Neural cell (in vitro differentiated cells): ENCODE data around the gene UBR2. TPM values are rescaled to one million over a fixed set of nuclear protein-coding genes. Genes with fewer than 3 reads are reported as not detected.
"Not testable (repeated sequence)": the region's sequence is repeated elsewhere in the genome, so short reads cannot be mapped to it uniquely, and the experiment has no call there.

Source experiments
- H2AFZ ChIP-seq: fragments of 200-600, 300-800 bp; sonication (generic), shearing (Covaris generic); 2 replicates; pipeline ENCODE4 v1.6.0; 2014; ENCODE audit warnings: low read depth, mild to moderate bottlenecking, antibody characterized with exemption, low read length, moderate library complexity
- H3F3A ChIP-seq: fragments of 200-600 bp; shearing (Covaris generic); 2 replicates; pipeline ENCODE4 v1.6.1; 2016; ENCODE audit warnings: mild to moderate bottlenecking, moderate library complexity, mixed read lengths, antibody characterized with exemption, low read length; ENCODE audit not compliant: insufficient read depth, poor library complexity, severe bottlenecking
- H3K27ac ChIP-seq: fragments of 200-600, 300-800 bp; sonication (generic), shearing (Covaris generic); 2 replicates; pipeline ENCODE4 v1.5.1; 2014; ENCODE audit warnings: mild to moderate bottlenecking, low read length, moderate library complexity
- H3K27me3 ChIP-seq: fragments of 300-800, 200-600 bp; sonication (generic), shearing (Covaris generic); 2 replicates; pipeline ENCODE4 v1.6.0; 2014; ENCODE audit warnings: mild to moderate bottlenecking, low read depth, low read length, moderate library complexity; ENCODE audit not compliant: insufficient read depth
- H3K36me3 ChIP-seq: fragments of 300-800, 200-600 bp; sonication (generic), shearing (Covaris generic); 2 replicates; pipeline ENCODE4 v1.5.1; 2014; ENCODE audit warnings: mild to moderate bottlenecking, antibody characterized with exemption, low read length, moderate library complexity; ENCODE audit not compliant: insufficient read depth
- H3K4me2 ChIP-seq: fragments of 300-800, 200-600 bp; sonication (generic), shearing (Covaris generic); 2 replicates; pipeline ENCODE4 v1.6.0; 2014; ENCODE audit warnings: mild to moderate bottlenecking, low read length
- H3K4me3 ChIP-seq: fragments of 300-800, 200-600 bp; sonication (generic), shearing (Covaris generic); 2 replicates; pipeline ENCODE4 v1.5.1; 2014; ENCODE audit warnings: mild to moderate bottlenecking, low read length, moderate library complexity
- H3K79me2 ChIP-seq: fragments of 200-600 bp; shearing (Covaris generic); replicated peaks from 2 replicates; pipeline ENCODE4 v1.6.0; 2014; ENCODE audit warnings: mild to moderate bottlenecking, low read length, moderate library complexity; ENCODE audit not compliant: insufficient read depth
- H3K9ac ChIP-seq: fragments of 300-800, 200-600 bp; sonication (generic), shearing (Covaris generic); 2 replicates; pipeline ENCODE4 v1.6.1; 2016; ENCODE audit warnings: mild to moderate bottlenecking, low read length, mixed read lengths
- H3K9me2 ChIP-seq: fragments of 200-600 bp; shearing (Covaris generic); 2 replicates; pipeline ENCODE4 v1.6.1; 2016; ENCODE audit warnings: mild to moderate bottlenecking, low read length, mixed read lengths; ENCODE audit not compliant: insufficient read depth
- H3K9me3 ChIP-seq: fragments of 200-600, 300-800 bp; sonication (generic), shearing (Covaris generic); 2 replicates; pipeline ENCODE4 v1.6.1; 2016; ENCODE audit warnings: mild to moderate bottlenecking, mixed run types, low read length, moderate library complexity, mixed read lengths
- H4K20me1 ChIP-seq: fragments of 200-600 bp; shearing (Covaris generic); 2 replicates; pipeline ENCODE4 v1.6.1; 2016; ENCODE audit warnings: mild to moderate bottlenecking, mixed run types; ENCODE audit not compliant: insufficient read depth
- CTCF ChIP-seq: fragments of 450-650 bp; IDR thresholded peaks from 2 replicates; pipeline ENCODE4 v1.5.1; 2014; ENCODE audit warnings: antibody characterized with exemption, mild to moderate bottlenecking, moderate library complexity; ENCODE audit not compliant: poor library complexity, severe bottlenecking
- EP300 ChIP-seq: fragments of 450-650 bp; conservative IDR thresholded peaks from 2 replicates; pipeline ENCODE4 v1.6.1; 2014; ENCODE audit warnings: antibody characterized with exemption, mild to moderate bottlenecking, moderate library complexity; ENCODE audit not compliant: poor library complexity, severe bottlenecking
- EZH2 ChIP-seq: fragments of 200-600, 300-800 bp; shearing (Covaris generic), sonication (generic); IDR thresholded peaks from 2 replicates; pipeline ENCODE4 v1.6.1; 2014; ENCODE audit warnings: antibody characterized with exemption, low read length, borderline replicate concordance, mild to moderate bottlenecking; ENCODE audit not compliant: insufficient read depth, poor library complexity, severe bottlenecking
- MXI1 ChIP-seq: fragments of 450-650 bp; conservative IDR thresholded peaks from 2 replicates; pipeline ENCODE4 v1.6.1; 2014; ENCODE audit warnings: antibody characterized with exemption, mild to moderate bottlenecking; ENCODE audit not compliant: poor library complexity, severe bottlenecking
- POLR2AphosphoS5 ChIP-seq: IDR thresholded peaks from 2 replicates; pipeline ENCODE4 v1.6.1; 2012
- RAD21 ChIP-seq: fragments of 450-650 bp; conservative IDR thresholded peaks from 2 replicates; pipeline ENCODE4 v1.6.1; 2014; ENCODE audit warnings: antibody characterized with exemption, mild to moderate bottlenecking, moderate library complexity
- REST ChIP-seq: IDR thresholded peaks from 2 replicates; pipeline ENCODE4 v1.6.1; 2012; ENCODE audit warnings: borderline replicate concordance
- SMC3 ChIP-seq: fragments of 450-650 bp; conservative IDR thresholded peaks from 2 replicates; pipeline ENCODE4 v1.6.1; 2014; ENCODE audit warnings: antibody characterized with exemption, mild to moderate bottlenecking, moderate library complexity; ENCODE audit not compliant: poor library complexity
- TAF1 ChIP-seq: IDR thresholded peaks from 2 replicates; pipeline ENCODE4 v1.6.1; 2012; ENCODE audit warnings: low read depth
- polyA plus RNA-seq: library from polyadenylated mRNA; depleted of rRNA; stranded (reverse); fragments of >200 nt; gene quantifications from 2 replicates; pipeline ENCODE4 v1.2.3, GENCODE V29; 2014

UBR2 gene
- polyA plus RNA-seq, 1 donor from 2014 or later = 24.4 TPM

- TF ChIP-seq MXI1 (no peak), RAD21 (no peak), EZH2 (no peak), REST (no peak), EP300 (no peak), POLR2AphosphoS5 (no peak), TAF1 (no peak), SMC3 (no peak), CTCF (no peak)
- no peaks in the 10 kb centered on the region for H4K20me1 ChIP-seq
- H3K9me3 ChIP-seq = no peaks in the 10 kb centered on the region
- no peak overlapping the region for H3K9ac ChIP-seq
- no peaks in the 10 kb centered on the region for H3K9me2 ChIP-seq
- H3K4me2 ChIP-seq = no peak overlapping the region
- H3K79me2 ChIP-seq = no peaks in the 10 kb centered on the region
- no peaks in the 10 kb centered on the region for H3K27me3 ChIP-seq
- H3K36me3 ChIP-seq = no peaks in the 10 kb centered on the region
- H3K27ac ChIP-seq = no peak overlapping the region
- no peak overlapping the region for H2AFZ ChIP-seq
- H3F3A ChIP-seq = no peaks in the 10 kb centered on the region
- H3K4me3 ChIP-seq = no peak overlapping the region
Measured at GRCh38 chr6:42555477-42556457, 8.1 kb upstream of the UBR2 start.

GRCh38 chr6:42556462-42556861 lies 7.4 kb upstream of the UBR2 start:
- H3F3A ChIP-seq = no peaks in the 10 kb centered on the region
- H3K9ac ChIP-seq = no peak overlapping the region
- H4K20me1 ChIP-seq = no peaks in the 10 kb centered on the region
- TF ChIP-seq RAD21 = no peak
- TF ChIP-seq MXI1 = no peak
- TF ChIP-seq EP300 = no peak
- no peak for TF ChIP-seq CTCF
- no peak for TF ChIP-seq REST
- no peak for TF ChIP-seq TAF1
- TF ChIP-seq EZH2 = no peak
- no peak for TF ChIP-seq POLR2AphosphoS5
- no peak for TF ChIP-seq SMC3
- H3K4me2 ChIP-seq = no peak overlapping the region
- no peak overlapping the region for H2AFZ ChIP-seq
- no peak overlapping the region for H3K27ac ChIP-seq
- no peaks in the 10 kb centered on the region for H3K9me3 ChIP-seq
- no peaks in the 10 kb centered on the region for H3K27me3 ChIP-seq
- no peaks in the 10 kb centered on the region for H3K36me3 ChIP-seq
- no peaks in the 10 kb centered on the region for H3K9me2 ChIP-seq
- no peak overlapping the region for H3K4me3 ChIP-seq
- no peaks in the 10 kb centered on the region for H3K79me2 ChIP-seq

- not testable (repeated sequence) for H3K79me2 ChIP-seq, H3K4me3 ChIP-seq
Measured at GRCh38 chr6:42559276-42559675, 4.6 kb upstream of the UBR2 start.

More at GRCh38 chr6:42559276-42559675, 4.6 kb upstream of the UBR2 start:
- H2AFZ ChIP-seq, H3K27me3 ChIP-seq, H3K9ac ChIP-seq, H3F3A ChIP-seq, H3K36me3 ChIP-seq, H3K9me3 ChIP-seq, H3K9me2 ChIP-seq, H3K4me2 ChIP-seq, H4K20me1 ChIP-seq, H3K27ac ChIP-seq: not testable (repeated sequence)
